Testis (tissue), 3 donors: Measurements from ENCODE around the gene FRMD8. TPM values are rescaled to one million over a fixed set of nuclear protein-coding genes. Genes with fewer than 3 reads are reported as not detected.
A peak's percentile ranks its signal among the peaks of the same experiment; 100 is the strongest.

Experiments
- DNase-seq: peaks from one replicate; pipeline ENCODE4 v3.0.0-alpha.2; 2019
- H3K27ac ChIP-seq, 2 donors: fragments of 200-600 bp; sonication (generic); one replicate each; pipeline ENCODE4 v1.5.1; 2019
- H3K27me3 ChIP-seq: fragments of 200-600 bp; sonication (generic); one replicate; pipeline ENCODE4 v1.5.1; 2019
- H3K36me3 ChIP-seq: fragments of 200-600 bp; sonication (generic); one replicate; pipeline ENCODE4 v1.5.1; 2017; ENCODE audit warnings: low read depth; ENCODE audit errors: missing control alignments
- H3K4me1 ChIP-seq: fragments of 200-600 bp; sonication (generic); one replicate; pipeline ENCODE4 v1.5.1; 2019
- H3K4me3 ChIP-seq, 2 donors: fragments of 200-600 bp; sonication (generic); one replicate each; pipeline ENCODE4 v1.5.1; 2017 to 2019
- H3K9me3 ChIP-seq: fragments of 200-600 bp; sonication (generic); one replicate; pipeline ENCODE4 v1.5.1; 2017
- CTCF ChIP-seq, 3 experiments: fragments of 450-650 bp in 2 of 3; fragments of 200-600 bp in 1 of 3; sonication (generic) in 1 of 3; IDR thresholded peaks; one replicate each; pipeline ENCODE4 v1.5.1; 2016 to 2019; ENCODE audit warnings: antibody characterized with exemption in 3 of 3, mild to moderate bottlenecking in 2 of 3, moderate library complexity in 1 of 3
- POLR2A ChIP-seq: fragments of 450-650 bp; IDR thresholded peaks from one replicate; pipeline ENCODE4 v1.6.1; 2017; ENCODE audit warnings: antibody characterized with exemption, mild to moderate bottlenecking, moderate library complexity
- WGBS, 2 donors: methylation state at CpG; one replicate each; pipeline ENCODE4 v1.1.5; 2018; 5-methylcytosine and 5-hydroxymethylcytosine counted together
- intact Hi-C: fragments of 100-400 bp; cut with DNase I; formaldehyde crosslinking; loops from one replicate; pipeline ENCODE4 v1.15.1; 2023; ENCODE audit warnings: low total_unique reads
- polyA plus RNA-seq: library from polyadenylated mRNA; stranded (reverse); fragments of 350-450 nt; fragmentation: Illumina TruSeq; extraction: RNeasy Lipid Tissue Mini Kit (QIAGEN cat#74804); gene quantifications from one replicate; pipeline ENCODE4 v1.2.3, GENCODE V29; 2014; ENCODE audit warnings: low read depth, low replicate concordance; ENCODE audit not compliant: insufficient read depth
- total RNA-seq, 2 donors: library from RNA; depleted of rRNA; stranded (reverse); fragments of >200 nt; gene quantifications; one replicate each; pipeline ENCODE4 v1.2.3, GENCODE V29; 2016

Gene FRMD8
- total and polyA plus RNA-seq, 3 donors from 2014 or later: 31.4 to 118 (median 92.5) TPM

GRCh38 chr11:65414776-65415498 is 28.5 kb downstream of the FRMD8 start:
- no peak for DNase-seq
- no peaks in the 10 kb centered on the region for H3K9me3 ChIP-seq
- H3K4me3 ChIP-seq: no peak overlapping the region
- intact Hi-C loops: no loop called here
- TF ChIP-seq POLR2A (no peak), CTCF (IDR thresholded peaks at IDR 0.05) (no peak)
- WGBS, 2 donors: 79 to 81% methylated on average over 8 to 11 of the region's 11 CpGs
- H3K4me1 ChIP-seq: peaks cover 43% of the 10 kb centered on the region
- no peaks in the 10 kb centered on the region for H3K36me3 ChIP-seq
- no peaks in the 10 kb centered on the region for H3K27me3 ChIP-seq
- H3K27ac ChIP-seq: no peak overlapping the region

GRCh38 chr11:65415499-65416340 is 29.3 kb downstream of the FRMD8 start:
- no peak for TF ChIP-seq POLR2A
- TF ChIP-seq CTCF (IDR thresholded peaks at IDR 0.05): no peak
- H3K27ac ChIP-seq: peak overlapping the region in 1 of 2 donors; percentile 96
- H3K4me3 ChIP-seq: no peak overlapping the region
- peak; percentile 19 for DNase-seq
- no peaks in the 10 kb centered on the region for H3K27me3 ChIP-seq
- WGBS, 2 donors: 64 to 78% methylated on average over 11 of the region's 11 CpGs
- no peaks in the 10 kb centered on the region for H3K36me3 ChIP-seq
- peaks cover 51% of the 10 kb centered on the region for H3K4me1 ChIP-seq
- intact Hi-C loops: no loop called here
- H3K9me3 ChIP-seq: no peaks in the 10 kb centered on the region

GRCh38 chr11:65416341-65416824 is 29.9 kb downstream of the FRMD8 start:
- WGBS, 2 donors: 0 to 18% methylated on average over 2 to 15 of the region's 18 CpGs
- H3K36me3 ChIP-seq: no peaks in the 10 kb centered on the region
- no peaks in the 10 kb centered on the region for H3K27me3 ChIP-seq
- H3K9me3 ChIP-seq: no peaks in the 10 kb centered on the region
- H3K27ac ChIP-seq: peak overlapping the region; percentile 94 to 96
- TF ChIP-seq CTCF (IDR thresholded peaks at IDR 0.05): peak; percentile 97 to 99 (median 99)
- TF ChIP-seq POLR2A: no peak
- intact Hi-C loops: no loop called here
- DNase-seq: peak; percentile 94
- peaks cover 58% of the 10 kb centered on the region for H3K4me1 ChIP-seq
- no peak overlapping the region for H3K4me3 ChIP-seq

GRCh38 chr11:65416841-65417701 is 30.6 kb downstream of the FRMD8 start:
- Histone ChIP-seq H3K9me3 (no peaks in the 10 kb centered on the region), H3K36me3 (no peaks in the 10 kb centered on the region), H3K4me3 (no peak overlapping the region), H3K27ac (peak overlapping the region; percentile 94 to 96), H3K27me3 (no peaks in the 10 kb centered on the region), H3K4me1 (peaks cover 61% of the 10 kb centered on the region)
- DNase-seq: peak; percentile 52
- intact Hi-C loops: no loop called here
- TF ChIP-seq POLR2A: no peak
- no peak for TF ChIP-seq CTCF (IDR thresholded peaks at IDR 0.05)
- 32 to 37% methylated on average over 12 to 14 of the region's 14 CpGs for WGBS, 2 donors
